Naive thymus-derived CD8-positive, alpha-beta T cell (primary cell): ENCODE measurements around the gene NUCB1. TPM values are rescaled to one million over a fixed set of nuclear protein-coding genes. Genes with fewer than 3 reads are reported as not detected.

ENCODE experiments used
- ATAC-seq, 2 donors: fragments of 150-1000 bp; cut with Tn5 transposase in 1 of 2; sonication (Bioruptor Pico), chemical (Tn5 transposase) in 1 of 2; 1 replicate in 1 of 2; 2 replicates in 1 of 2; pipeline ENCODE4 v1.10.0; 2021; ENCODE audit warnings: mild to moderate bottlenecking in 2 of 2, moderate library complexity in 2 of 2
- POLR2A ChIA-PET: fragments of 350-600 bp; sonication (Branson Sonifier 250); formaldehyde crosslinking; loops from one replicate; lab custom pipeline; 2021; ENCODE audit warnings: antibody characterized with exemption; lab: Charles Lee
- DNase-seq, 10 donors: peaks; one replicate each; pipeline versions ENCODE4 v3.0.0 to v3.0.0-alpha.2; 2020 to 2022
- H3K27ac Mint-ChIP-seq, 10 donors: one replicate each; pipeline ENCODE4 v1.8.0; 2020 to 2022; ENCODE audit warnings: mild to moderate bottlenecking in 10 of 10, mixed read lengths in 10 of 10, moderate library complexity in 4 of 10, inconsistent platforms in 1 of 10
- H3K27me3 Mint-ChIP-seq, 5 donors: one replicate each; pipeline ENCODE4 v1.8.0; 2021 to 2022; ENCODE audit warnings: mixed read lengths in 5 of 5
- H3K36me3 Mint-ChIP-seq, 3 donors: one replicate each; pipeline ENCODE4 v1.8.0; 2020 to 2022; ENCODE audit warnings: mixed read lengths in 3 of 3, mild to moderate bottlenecking in 2 of 3, inconsistent platforms in 1 of 3
- H3K4me1 Mint-ChIP-seq, 4 donors: one replicate each; pipeline ENCODE4 v1.8.0; 2021 to 2022; ENCODE audit warnings: mixed read lengths in 4 of 4
- H3K4me3 Mint-ChIP-seq, 10 donors: one replicate each; pipeline ENCODE4 v1.8.0; 2020 to 2022; ENCODE audit warnings: mild to moderate bottlenecking in 10 of 10, mixed read lengths in 10 of 10, moderate library complexity in 6 of 10, inconsistent platforms in 1 of 10
- H3K9me3 Mint-ChIP-seq, 9 donors: one replicate each; pipeline ENCODE4 v1.8.0; 2020 to 2022; ENCODE audit warnings: mixed read lengths in 9 of 9, mild to moderate bottlenecking in 3 of 9, inconsistent platforms in 1 of 9, moderate library complexity in 1 of 9
- polyA plus RNA-seq, 3 donors: library from polyadenylated mRNA; unstranded; fragments of 300-500 nt; fragmentation: Illumina TruSeq; gene quantifications; one replicate each; pipeline ENCODE4 v1.2.3, GENCODE V29; 2021
- total RNA-seq, 8 experiments: library from RNA in 2 of 8; stranded (reverse) in 2 of 8; gene quantifications; one replicate each; pipeline ENCODE4 v1.2.3 and lab custom pipeline; 2021 to 2026

NUCB1 gene
- total and polyA plus RNA-seq, 5 experiments from 2014 or later: 48.6 to 119 (median 106) TPM

GRCh38 chr19:48961051-48961649, 61.0 kb downstream of the NUCB1 start:
- Mint-ChIP-seq H3K27ac (peak overlapping the region; percentile 69 to 98 (median 85)), H3K36me3 (peaks cover 3 to 29% (median 4%) of the 10 kb centered on the region in 3 donors), H3K4me3 (peak overlapping the region in 4 of 10 donors; percentile 34 to 98 (median 47)), H3K4me1 (peaks cover 36 to 71% (median 68%) of the 10 kb centered on the region in 4 donors), H3K9me3 (no peaks in the 10 kb centered on the region), H3K27me3 (no peaks in the 10 kb centered on the region)
- POLR2A ChIA-PET: interaction anchor here (0.5 to 2.3 kb wide), 3 partner anchors 9 to 324 kb away, joined by 3 to 8 read pairs (median 7); partner anchors contain the start of gene DBP
- ATAC-seq: no peak
- DNase-seq: no peak

- no peak for ATAC-seq
- H3K36me3 Mint-ChIP-seq: peaks cover 4 to 29% (median 8%) of the 10 kb centered on the region in 3 donors
- H3K27me3 Mint-ChIP-seq: no peaks in the 10 kb centered on the region
- H3K9me3 Mint-ChIP-seq: no peaks in the 10 kb centered on the region
- peak overlapping the region; percentile 88 to 99 (median 96) for H3K27ac Mint-ChIP-seq
- peaks cover 33 to 73% (median 69%) of the 10 kb centered on the region in 4 donors for H3K4me1 Mint-ChIP-seq
- DNase-seq: no peak
- peak overlapping the region in 9 of 10 donors; percentile 46 to 100 (median 65) for H3K4me3 Mint-ChIP-seq
- POLR2A ChIA-PET: interaction anchor here (0.5 to 2.3 kb wide), 7 partner anchors 9 to 598 kb away, joined by 3 to 8 read pairs (median 5); partner anchors contain the start of genes DBP, DHDH, GYS1 and RUVBL2
Measured at GRCh38 chr19:48961673-48962028, 61.5 kb downstream of the NUCB1 start.

- Mint-ChIP-seq H3K27me3 (no peaks in the 10 kb centered on the region), H3K4me3 (peak overlapping the region; percentile 46 to 100 (median 66)), H3K9me3 (no peaks in the 10 kb centered on the region), H3K27ac (peak overlapping the region; percentile 88 to 99 (median 96)), H3K36me3 (peaks cover 0 to 31% (median 10%) of the 10 kb centered on the region in 3 donors), H3K4me1 (peaks cover 30 to 78% (median 68%) of the 10 kb centered on the region in 4 donors)
- POLR2A ChIA-PET: interaction anchor here (0.5 to 2.3 kb wide), 8 partner anchors 8 to 598 kb away, joined by 3 to 8 read pairs (median 4); partner anchors contain the start of genes DBP, DHDH, GYS1 and RUVBL2
- DNase-seq (peak in 5 of 10 donors; percentile 34 to 66 (median 47)), ATAC-seq (no peak)
Measured at GRCh38 chr19:48962029-48962848, 62.1 kb downstream of the NUCB1 start.

- peaks cover 0 to 31% (median 11%) of the 10 kb centered on the region in 3 donors for H3K36me3 Mint-ChIP-seq
Measured at GRCh38 chr19:48962849-48963165, 62.7 kb downstream of the NUCB1 start.

GRCh38 chr19:48963371-48964204, 63.5 kb downstream of the NUCB1 start:
- peak overlapping the region; percentile 94 to 100 (median 99) for H3K4me3 Mint-ChIP-seq
- no peaks in the 10 kb centered on the region for H3K27me3 Mint-ChIP-seq
- peaks cover 0 to 33% (median 11%) of the 10 kb centered on the region in 3 donors for H3K36me3 Mint-ChIP-seq
- peaks cover 32 to 76% (median 69%) of the 10 kb centered on the region in 4 donors for H3K4me1 Mint-ChIP-seq
- DNase-seq (peak in 7 of 10 donors; percentile 26 to 77 (median 42)), ATAC-seq (no peak)
- H3K9me3 Mint-ChIP-seq: no peaks in the 10 kb centered on the region
- peak overlapping the region; percentile 92 to 99 (median 97) for H3K27ac Mint-ChIP-seq
- POLR2A ChIA-PET: interaction anchor here (0.5 to 5.3 kb wide), 13 partner anchors 9 to 1548 kb away, joined by 3 to 53 read pairs (median 3); partner anchors contain the start of genes BAX, GYS1, NUCB1 and RUVBL2

More at GRCh38 chr19:48962849-48963165, 62.7 kb downstream of the NUCB1 start:
- peak overlapping the region; percentile 88 to 99 (median 96) for H3K27ac Mint-ChIP-seq
- H3K4me3 Mint-ChIP-seq: peak overlapping the region in 9 of 10 donors; percentile 56 to 100 (median 82)
- POLR2A ChIA-PET: interaction anchor here (0.9 to 2.3 kb wide), 3 partner anchors 8 to 31 kb away, joined by 5 to 8 read pairs (median 6); partner anchors contain the start of genes DHDH, GYS1 and RUVBL2
- ATAC-seq: no peak
- peaks cover 30 to 79% (median 67%) of the 10 kb centered on the region in 4 donors for H3K4me1 Mint-ChIP-seq
- no peaks in the 10 kb centered on the region for H3K27me3 Mint-ChIP-seq
- no peaks in the 10 kb centered on the region for H3K9me3 Mint-ChIP-seq
- DNase-seq: no peak

GRCh38 chr19:48964205-48965039, 64.3 kb downstream of the NUCB1 start:
- H3K4me1 Mint-ChIP-seq: peaks cover 32 to 73% (median 67%) of the 10 kb centered on the region in 4 donors
- ATAC-seq: no peak
- POLR2A ChIA-PET: interaction anchor here (0.5 to 5.3 kb wide), 19 partner anchors 10 to 1547 kb away, joined by 3 to 53 read pairs (median 5); partner anchors contain the start of genes BAX, GYS1, HSD17B14 and NUCB1
- peak overlapping the region; percentile 93 to 99 (median 98) for H3K27ac Mint-ChIP-seq
- DNase-seq: peak in 3 of 10 donors; percentile 22 to 24 (median 23)
- H3K9me3 Mint-ChIP-seq: no peaks in the 10 kb centered on the region
- peaks cover 0 to 34% (median 11%) of the 10 kb centered on the region in 3 donors for H3K36me3 Mint-ChIP-seq
- peak overlapping the region; percentile 94 to 100 (median 99) for H3K4me3 Mint-ChIP-seq
- H3K27me3 Mint-ChIP-seq: no peaks in the 10 kb centered on the region

GRCh38 chr19:48965040-48965805, 65.1 kb downstream of the NUCB1 start, which contains the start of gene FTL:
TSS of gene FTL (plus strand) at chr19:48965309. CDS start at chr19:48965508, 199 bp downstream.
- DNase-seq (peak; percentile 78 to 95 (median 87)), ATAC-seq (peak; percentile 76 to 77)
- Mint-ChIP-seq H3K9me3 (no peaks in the 10 kb centered on the region), H3K4me3 (peak within 1 kb of the TSS; percentile 94 to 100 (median 99)), H3K36me3 (peaks cover 0 to 36% (median 11%) of the 10 kb centered on the region in 3 donors), H3K27ac (peak within 1 kb of the TSS; percentile 96 to 99 (median 98)), H3K4me1 (peaks cover 32 to 69% (median 65%) of the 10 kb centered on the region in 4 donors), H3K27me3 (no peaks in the 10 kb centered on the region)
- POLR2A ChIA-PET: interaction anchor here (0.6 to 5.3 kb wide), 18 partner anchors 9 to 1061 kb away, joined by 3 to 53 read pairs (median 6); partner anchors contain the start of genes BAX, GYS1, HSD17B14 and NUCB1

- DNase-seq (peak; percentile 77 to 94 (median 88)), ATAC-seq (peak; percentile 71 to 79)
- Mint-ChIP-seq H3K4me3 (peak overlapping the region; percentile 94 to 100 (median 99)), H3K36me3 (peaks cover 0 to 37% (median 14%) of the 10 kb centered on the region in 3 donors), H3K27me3 (no peaks in the 10 kb centered on the region), H3K9me3 (no peaks in the 10 kb centered on the region), H3K27ac (peak overlapping the region; percentile 96 to 99 (median 98)), H3K4me1 (peaks cover 32 to 71% (median 65%) of the 10 kb centered on the region in 4 donors)
- POLR2A ChIA-PET: interaction anchor here (0.6 to 5.3 kb wide), 19 partner anchors 8 to 1060 kb away, joined by 3 to 53 read pairs (median 6); partner anchors contain the start of genes BAX, GYS1, HSD17B14 and NUCB1
Measured at GRCh38 chr19:48965806-48966540, 65.9 kb downstream of the NUCB1 start.

- Mint-ChIP-seq H3K9me3 (no peaks in the 10 kb centered on the region), H3K27ac (peak overlapping the region; percentile 57 to 99 (median 98)), H3K4me3 (peak overlapping the region; percentile 94 to 100 (median 99)), H3K27me3 (no peaks in the 10 kb centered on the region), H3K4me1 (peaks cover 30 to 67% (median 61%) of the 10 kb centered on the region in 4 donors), H3K36me3 (peaks cover 0 to 38% (median 16%) of the 10 kb centered on the region in 3 donors)
- POLR2A ChIA-PET: interaction anchor here (0.6 to 5.3 kb wide), 13 partner anchors 10 to 348 kb away, joined by 3 to 53 read pairs (median 6); partner anchors contain the start of genes BAX, GYS1, NUCB1 and PPP1R15A
- DNase-seq (no peak), ATAC-seq (no peak)
Measured at GRCh38 chr19:48966541-48967345, 66.6 kb downstream of the NUCB1 start.
